GM21576 (cell line): Measurements from ENCODE around the gene KLF7.

Experiments used
- ATAC-seq: cut with Tn5 transposase; IDR thresholded peaks from one replicate; pipeline ENCODE4 v1.9.1; 2021; ENCODE audit warnings: mild to moderate bottlenecking, moderate library complexity; ENCODE audit not compliant: unreplicated experiment

KLF7 gene

GRCh38 chr2:207130958-207131521 lies 34.7 kb downstream of the KLF7 start:
- no peak for ATAC-seq

GRCh38 chr2:207129821-207130220 lies 35.9 kb downstream of the KLF7 start:
- no peak for ATAC-seq

- ATAC-seq = no peak
Observed at GRCh38 chr2:207128867-207129266, 36.9 kb downstream of the KLF7 start.

- ATAC-seq = no peak
Observed at GRCh38 chr2:207126724-207127308, 38.9 kb downstream of the KLF7 start.

- no peak for ATAC-seq
Observed at GRCh38 chr2:207123776-207124391, 41.9 kb downstream of the KLF7 start.

- no peak for ATAC-seq
Observed at GRCh38 chr2:207123335-207123744, 42.4 kb downstream of the KLF7 start.

- no peak for ATAC-seq
Observed at GRCh38 chr2:207122651-207123334, 43.0 kb downstream of the KLF7 start.

- no peak for ATAC-seq
Observed at GRCh38 chr2:207121784-207122183, 44.0 kb downstream of the KLF7 start.

- ATAC-seq = no peak
Observed at GRCh38 chr2:207119048-207119447, 46.7 kb downstream of the KLF7 start.

GRCh38 chr2:207117668-207118067 lies 48.1 kb downstream of the KLF7 start:
- ATAC-seq = no peak

- no peak for ATAC-seq
Observed at GRCh38 chr2:207115715-207116364, 49.9 kb downstream of the KLF7 start.

GRCh38 chr2:207113414-207113813 lies 52.3 kb downstream of the KLF7 start:
- ATAC-seq = no peak

GRCh38 chr2:207112785-207113184 lies 53.0 kb downstream of the KLF7 start:
- no peak for ATAC-seq

- ATAC-seq = no peak
Observed at GRCh38 chr2:207112383-207112782, 53.4 kb downstream of the KLF7 start.

GRCh38 chr2:207111757-207112156 lies 54.0 kb downstream of the KLF7 start:
- ATAC-seq = no peak

- ATAC-seq = no peak
Observed at GRCh38 chr2:207110715-207111114, 55.0 kb downstream of the KLF7 start.

GRCh38 chr2:207110310-207110709 lies 55.4 kb downstream of the KLF7 start:
- no peak for ATAC-seq

- no peak for ATAC-seq
Observed at GRCh38 chr2:207109768-207110167, 56.0 kb downstream of the KLF7 start.

GRCh38 chr2:207108440-207108839 lies 57.3 kb downstream of the KLF7 start:
- ATAC-seq = no peak

GRCh38 chr2:207107551-207107950 lies 58.2 kb downstream of the KLF7 start:
- no peak for ATAC-seq

- ATAC-seq = no peak
Observed at GRCh38 chr2:207107131-207107530, 58.6 kb downstream of the KLF7 start.

- ATAC-seq = no peak
Observed at GRCh38 chr2:207103132-207103531, 62.6 kb downstream of the KLF7 start.
